HG03159 (cell line): ENCODE results near the gene TLR4.

ENCODE experiments used
- ATAC-seq: cut with Tn5 transposase; IDR thresholded peaks from one replicate; pipeline ENCODE4 v1.9.1; 2021; ENCODE audit warnings: mild to moderate bottlenecking, moderate library complexity; ENCODE audit not compliant: unreplicated experiment

Gene TLR4

DNA sequence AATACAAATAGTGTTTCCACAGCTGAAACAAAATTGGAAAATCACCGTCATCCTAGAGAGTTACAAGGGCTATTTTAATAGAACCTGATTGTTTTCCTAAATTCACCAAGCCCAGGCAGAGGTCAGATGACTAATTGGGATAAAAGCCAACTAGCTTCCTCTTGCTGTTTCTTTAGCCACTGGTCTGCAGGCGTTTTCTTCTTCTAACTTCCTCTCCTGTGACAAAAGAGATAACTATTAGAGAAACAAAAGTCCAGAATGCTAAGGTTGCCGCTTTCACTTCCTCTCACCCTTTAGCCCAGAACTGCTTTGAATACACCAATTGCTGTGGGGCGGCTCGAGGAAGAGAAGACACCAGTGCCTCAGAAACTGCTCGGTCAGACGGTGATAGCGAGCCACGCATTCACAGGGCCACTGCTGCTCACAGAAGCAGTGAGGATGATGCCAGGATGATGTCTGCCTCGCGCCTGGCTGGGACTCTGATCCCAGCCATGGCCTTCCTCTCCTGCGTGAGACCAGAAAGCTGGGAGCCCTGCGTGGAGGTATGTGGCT, at the start of gene TLR4:
TLR4 (plus strand) TSS at position 380 of the 552 bp plus-strand sequence; CDS start at position 450, 70 bp downstream.
- ATAC-seq: peak; percentile 100

DNA sequence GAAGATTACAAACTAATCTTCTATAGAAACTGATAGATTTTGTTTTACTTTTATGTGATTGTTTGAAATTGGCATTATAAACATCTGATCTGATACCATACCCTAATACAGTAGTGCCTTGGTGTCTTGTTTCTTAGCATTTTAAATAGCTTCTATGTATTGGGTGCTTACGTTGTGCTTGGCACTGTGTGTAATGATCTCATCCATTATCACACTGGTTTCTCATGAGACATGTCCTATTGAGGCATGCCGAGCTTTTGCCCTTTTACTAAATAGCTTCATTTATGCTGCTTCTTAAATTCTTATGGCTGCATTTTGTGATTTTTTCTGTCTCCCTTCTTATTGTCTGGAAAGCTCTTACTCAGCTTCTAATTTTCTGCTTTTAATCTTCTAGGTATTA, 48.2 kb upstream of the TLR4 start:
- ATAC-seq: no peak

- no peak for ATAC-seq
These were observed 41.6 kb upstream of the TLR4 start for GRCh38 chr9:117662651-117663050.

- no peak for ATAC-seq
These were observed 39.8 kb upstream of the TLR4 start for GRCh38 chr9:117664419-117664818.

DNA sequence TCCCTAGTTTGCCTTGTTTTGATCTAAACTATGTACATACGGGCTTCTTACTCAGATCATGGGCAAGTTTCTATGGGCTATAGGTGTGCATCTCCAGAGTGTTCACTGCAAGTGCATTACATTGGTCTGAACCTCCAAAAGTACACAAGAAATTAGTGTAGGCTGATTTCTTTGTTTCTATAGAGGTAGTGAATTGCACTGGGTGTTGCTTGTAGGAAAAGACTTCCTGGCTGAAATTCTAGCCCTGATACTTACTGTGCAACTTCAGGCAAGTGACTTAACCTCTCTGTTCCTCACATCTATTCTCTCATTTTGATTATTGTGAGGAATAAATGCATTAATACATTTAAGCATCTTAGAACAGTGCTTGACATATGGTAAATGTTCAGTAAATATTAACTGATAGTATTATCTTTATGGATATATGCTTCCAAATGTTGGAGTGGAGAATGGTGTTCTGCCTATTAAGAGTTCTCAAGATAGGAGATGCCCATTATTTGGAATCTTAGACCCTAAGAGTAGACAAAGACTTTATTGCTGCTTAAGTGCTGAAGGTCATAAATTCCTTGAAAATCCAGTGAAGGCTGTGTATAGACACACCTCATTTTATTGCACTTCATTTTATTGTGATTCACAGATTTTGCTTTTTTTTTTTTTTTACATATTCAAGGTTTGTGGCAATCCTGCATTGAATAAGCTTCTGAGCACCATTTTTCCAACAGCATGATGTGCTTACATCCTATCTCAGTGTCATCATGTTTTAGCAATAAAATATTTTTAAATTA, 38.4 kb upstream of the TLR4 start:
- ATAC-seq: no peak

- no peak for ATAC-seq
These were observed 32.7 kb upstream of the TLR4 start for GRCh38 chr9:117671468-117671867.

- no peak for ATAC-seq
These were observed 31.8 kb upstream of the TLR4 start for GRCh38 chr9:117672369-117672768.

GRCh38 chr9:117677572-117677971, 26.6 kb upstream of the TLR4 start:
- ATAC-seq: peak; percentile 39

DNA sequence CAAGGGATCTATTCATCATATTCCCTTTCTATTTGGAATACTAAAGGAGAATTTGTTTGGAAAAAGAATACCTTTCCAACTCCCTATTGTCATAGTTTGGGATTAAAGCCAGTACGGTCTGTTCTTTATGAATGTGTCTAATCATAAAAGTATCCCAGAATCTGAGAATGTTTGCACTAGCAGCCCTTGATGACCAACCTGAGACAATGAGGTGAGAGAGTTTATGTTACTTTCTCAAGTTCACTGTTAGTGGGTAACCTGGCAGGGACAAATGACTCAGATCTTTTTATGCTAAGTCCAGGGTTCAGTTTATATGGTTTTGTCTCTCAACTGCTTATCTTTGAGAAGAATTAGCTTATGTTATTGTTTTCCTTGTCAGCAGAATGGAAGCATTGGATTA, 25.3 kb upstream of the TLR4 start:
- no peak for ATAC-seq

DNA sequence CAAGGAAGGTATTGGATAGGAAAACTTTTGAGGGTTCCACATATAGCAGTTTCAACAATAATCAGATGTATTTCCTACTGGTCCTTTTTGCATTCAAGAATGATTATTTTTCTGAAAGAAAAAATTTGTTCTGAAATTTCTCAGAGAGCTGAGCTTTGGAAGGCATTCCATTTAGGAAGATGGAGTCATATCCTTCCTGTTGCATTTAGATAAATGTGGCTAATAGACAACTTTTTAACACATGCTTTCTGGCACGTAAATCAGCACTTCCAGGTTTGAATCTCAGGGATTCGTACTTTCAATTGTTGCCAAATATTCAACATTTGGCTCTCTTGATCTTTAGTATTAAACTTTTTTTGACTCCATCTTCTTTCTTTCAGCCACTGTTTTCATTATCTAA, 24.8 kb upstream of the TLR4 start:
- no peak for ATAC-seq

- no peak for ATAC-seq
These were observed 22.3 kb upstream of the TLR4 start for GRCh38 chr9:117681888-117682287.

- peak; percentile 71 for ATAC-seq
These were observed 21.1 kb upstream of the TLR4 start for GRCh38 chr9:117682955-117683710.

GRCh38 chr9:117687532-117687931, 16.7 kb upstream of the TLR4 start:
- no peak for ATAC-seq

GRCh38 chr9:117691367-117691766, 12.8 kb upstream of the TLR4 start:
- ATAC-seq: no peak

DNA sequence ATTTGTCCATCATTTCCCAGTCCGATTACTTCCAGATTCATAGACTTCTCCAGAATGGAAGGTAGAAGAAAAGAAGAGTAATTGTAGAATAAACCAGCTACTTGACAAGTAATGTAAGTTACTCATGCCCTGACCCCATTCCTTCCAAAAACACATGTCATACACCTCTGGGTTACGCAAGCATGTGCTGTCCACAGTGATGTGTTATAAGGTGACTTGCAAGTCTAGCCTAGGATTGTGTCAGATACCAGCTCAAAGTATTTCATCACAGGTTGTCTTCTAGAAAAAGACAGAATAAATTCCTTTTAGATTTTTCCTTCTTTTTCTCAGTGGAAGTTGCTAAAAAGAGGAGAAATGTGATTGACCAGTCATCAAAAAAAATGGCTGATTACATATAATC, 8.0 kb upstream of the TLR4 start:
- no peak for ATAC-seq

DNA sequence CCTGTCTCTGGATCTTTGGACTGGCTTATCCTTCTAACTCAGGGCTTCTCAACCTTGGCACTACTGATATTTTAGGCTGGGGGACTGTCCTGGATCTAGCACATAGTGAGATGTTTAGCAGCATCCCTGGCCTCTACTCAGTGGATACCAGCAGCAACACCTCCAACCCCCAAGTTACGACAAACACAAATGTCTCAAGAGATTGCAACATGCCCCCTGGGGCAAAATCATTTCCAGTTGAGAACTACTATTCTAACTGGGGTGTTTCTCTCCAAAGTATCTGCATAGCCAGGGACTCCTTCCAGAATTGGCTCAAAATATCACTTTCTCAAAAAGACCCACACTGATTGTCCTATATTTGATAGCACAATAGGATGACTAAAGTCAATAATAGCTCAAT, 7.2 kb upstream of the TLR4 start:
- ATAC-seq: no peak

DNA sequence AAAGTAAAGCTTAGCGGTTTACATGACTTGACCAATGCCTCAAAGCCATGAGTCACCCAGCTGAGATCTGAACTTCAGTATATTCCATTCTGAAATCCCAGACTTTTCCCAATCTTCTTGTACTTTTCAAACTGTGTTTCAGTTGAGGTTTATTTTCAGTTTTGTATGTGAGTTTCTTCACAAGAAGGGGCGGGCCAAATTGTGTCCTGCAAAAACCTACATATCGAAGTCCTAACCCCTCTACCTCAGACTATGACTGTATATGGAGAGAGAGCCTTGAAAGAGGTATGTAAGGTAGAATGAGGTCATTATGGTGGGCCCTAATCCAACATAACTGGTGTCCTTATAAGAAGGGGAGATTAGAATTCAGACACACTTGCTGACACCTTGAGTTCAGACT, 666 bp upstream of the TLR4 start:
- ATAC-seq: peak; percentile 1

DNA sequence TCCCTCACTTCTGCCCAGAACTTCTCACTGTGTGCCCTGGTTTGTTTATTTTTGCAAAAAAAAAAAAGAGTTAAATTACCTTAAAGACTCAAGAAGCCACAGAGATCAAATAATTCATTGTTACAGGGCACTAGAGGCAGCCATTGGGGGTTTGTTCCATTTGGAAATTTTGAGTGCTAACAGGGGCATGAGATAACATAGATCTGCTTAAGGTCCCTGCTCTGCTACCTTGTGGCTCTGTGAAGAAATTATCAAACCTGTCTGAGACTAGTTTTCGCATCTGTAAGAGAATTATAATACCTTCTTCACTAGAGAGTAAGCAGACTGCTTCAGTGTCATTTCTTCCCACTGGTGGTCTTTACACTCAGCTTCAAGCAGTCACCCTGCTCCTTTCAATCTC, 394 bp downstream of the TLR4 start:
- peak; percentile 16 for ATAC-seq

- no peak for ATAC-seq
These were observed 1.2 kb downstream of the TLR4 start for GRCh38 chr9:117705386-117705785.

- ATAC-seq: no peak
These were observed 2.4 kb downstream of the TLR4 start for GRCh38 chr9:117706421-117707116.

GRCh38 chr9:117707561-117707960, 3.4 kb downstream of the TLR4 start:
- no peak for ATAC-seq
